Cardiac muscle cell (in vitro differentiated cells and primary cell): Measurements from ENCODE around the gene GRAMD4. TPM values are rescaled to one million over a fixed set of nuclear protein-coding genes. Genes with fewer than 3 reads are reported as not detected.

Source experiments
- DNase-seq, 2 donors: peaks; one replicate each; pipeline versions ENCODE4 v3.0.0 to v3.0.0-alpha.2; 2010 to 2017; ENCODE audit warnings: low read depth in 1 of 2, low spot score in 1 of 2
- H3K27ac ChIP-seq: fragments of 200-600 bp; sonication (generic); 2 replicates; pipeline ENCODE4 v1.5.1; 2016
- H3K27me3 ChIP-seq: fragments of 200-600 bp; sonication (generic); 2 replicates; pipeline ENCODE4 v1.6.0; 2016; ENCODE audit warnings: control low read depth
- H3K36me3 ChIP-seq: fragments of 200-600 bp; sonication (generic); 2 replicates; pipeline ENCODE4 v1.5.1; 2016; ENCODE audit warnings: control low read depth
- H3K4me1 ChIP-seq: fragments of 200-600 bp; sonication (generic); 2 replicates; pipeline ENCODE4 v1.8.1; 2017; ENCODE audit warnings: low read depth, mild to moderate bottlenecking, mixed run types
- H3K4me3 ChIP-seq: fragments of 200-600 bp; sonication (generic); 2 replicates; pipeline ENCODE4 v1.5.1; 2016; ENCODE audit warnings: mild to moderate bottlenecking
- H3K9me3 ChIP-seq: fragments of 200-600 bp; sonication (generic); 2 replicates; pipeline ENCODE4 v1.5.1; 2017; ENCODE audit warnings: low read depth, mild to moderate bottlenecking, control low read depth
- CTCF ChIP-seq: IDR thresholded peaks from 2 replicates; pipeline ENCODE4 v1.5.1; 2012; ENCODE audit warnings: low read depth, mild to moderate bottlenecking, low read length
- polyA plus RNA-seq: library from polyadenylated mRNA; unstranded; fragments of >200 nt; fragmentation: Nextera tagmentation; extraction: Ambion mirVana; gene quantifications from 2 replicates; pipeline ENCODE4 v1.2.1, GENCODE V29; 2016
- total RNA-seq: library from RNA; depleted of rRNA; stranded (reverse); fragments of >200 nt; gene quantifications from 2 replicates; pipeline ENCODE4 v1.2.3, GENCODE V29; 2016

GRAMD4 gene
- total and polyA plus RNA-seq, 2 experiments from 2014 or later, result 49.3 to 51.8 TPM

GRCh38 chr22:46695346-46696228 lies 75.4 kb downstream of the GRAMD4 start:
- no peak overlapping the region for H3K4me3 ChIP-seq
- TF ChIP-seq CTCF, result no peak
- no peak for DNase-seq
- peaks cover 67% of the 10 kb centered on the region for H3K36me3 ChIP-seq
- H3K27ac ChIP-seq, result no peak overlapping the region
- H3K4me1 ChIP-seq, result no peaks in the 10 kb centered on the region
- no peaks in the 10 kb centered on the region for H3K9me3 ChIP-seq
- H3K27me3 ChIP-seq, result no peaks in the 10 kb centered on the region

GRCh38 chr22:46696229-46696518 lies 76.0 kb downstream of the GRAMD4 start:
- Histone ChIP-seq H3K27me3 (no peaks in the 10 kb centered on the region), H3K27ac (no peak overlapping the region), H3K36me3 (peaks cover 65% of the 10 kb centered on the region), H3K4me3 (no peak overlapping the region), H3K9me3 (no peaks in the 10 kb centered on the region), H3K4me1 (no peaks in the 10 kb centered on the region)
- no peak for TF ChIP-seq CTCF
- DNase-seq, result no peak

GRCh38 chr22:46696614-46697013 lies 76.4 kb downstream of the GRAMD4 start:
- TF ChIP-seq CTCF, result no peak
- Histone ChIP-seq H3K36me3 (peaks cover 65% of the 10 kb centered on the region), H3K27ac (no peak overlapping the region), H3K4me3 (no peak overlapping the region), H3K27me3 (no peaks in the 10 kb centered on the region), H3K9me3 (no peaks in the 10 kb centered on the region), H3K4me1 (no peaks in the 10 kb centered on the region)
- no peak for DNase-seq

GRCh38 chr22:46697811-46698515 lies 77.8 kb downstream of the GRAMD4 start:
- H3K36me3 ChIP-seq, result peaks cover 62% of the 10 kb centered on the region
- H3K9me3 ChIP-seq, result no peaks in the 10 kb centered on the region
- no peak overlapping the region for H3K27ac ChIP-seq
- no peaks in the 10 kb centered on the region for H3K27me3 ChIP-seq
- no peak for TF ChIP-seq CTCF
- no peaks in the 10 kb centered on the region for H3K4me1 ChIP-seq
- no peak for DNase-seq
- no peak overlapping the region for H3K4me3 ChIP-seq

- Histone ChIP-seq H3K9me3 (no peaks in the 10 kb centered on the region), H3K27me3 (no peaks in the 10 kb centered on the region), H3K36me3 (peaks cover 55% of the 10 kb centered on the region), H3K4me3 (no peak overlapping the region), H3K27ac (no peak overlapping the region), H3K4me1 (no peaks in the 10 kb centered on the region)
- DNase-seq, result no peak
- no peak for TF ChIP-seq CTCF
Observed at GRCh38 chr22:46699091-46699490, 78.9 kb downstream of the GRAMD4 start.
